HG03520 (cell line): ENCODE measurements around the gene MDGA2.
"Not testable (repeated sequence)": the region's sequence is repeated elsewhere in the genome, so short reads cannot be mapped to it uniquely, and the experiment has no call there.

Source experiments
- ATAC-seq: cut with Tn5 transposase; IDR thresholded peaks from one replicate; pipeline ENCODE4 v1.9.1; 2021; ENCODE audit warnings: mild to moderate bottlenecking, moderate library complexity; ENCODE audit not compliant: unreplicated experiment

MDGA2 gene

DNA sequence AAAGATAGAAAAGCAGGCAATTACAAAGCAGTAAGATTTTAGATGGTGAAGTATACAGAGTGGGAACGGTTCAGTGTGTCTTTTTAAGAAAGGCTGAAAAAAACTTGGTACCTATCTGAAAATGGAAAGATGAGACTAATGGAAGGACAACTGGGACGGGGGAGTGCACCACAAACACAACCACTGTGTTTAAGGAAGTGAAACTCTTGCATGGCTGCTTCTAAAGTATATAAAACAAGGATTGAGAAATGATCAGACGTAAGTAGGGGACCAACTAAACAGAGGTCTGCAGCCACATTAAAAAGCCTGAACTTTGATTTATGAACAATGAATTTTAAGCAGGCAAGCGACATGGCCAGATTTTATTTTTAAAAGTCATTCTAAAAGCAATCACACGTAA lies 328.6 kb downstream of the MDGA2 start:
- no peak for ATAC-seq

DNA sequence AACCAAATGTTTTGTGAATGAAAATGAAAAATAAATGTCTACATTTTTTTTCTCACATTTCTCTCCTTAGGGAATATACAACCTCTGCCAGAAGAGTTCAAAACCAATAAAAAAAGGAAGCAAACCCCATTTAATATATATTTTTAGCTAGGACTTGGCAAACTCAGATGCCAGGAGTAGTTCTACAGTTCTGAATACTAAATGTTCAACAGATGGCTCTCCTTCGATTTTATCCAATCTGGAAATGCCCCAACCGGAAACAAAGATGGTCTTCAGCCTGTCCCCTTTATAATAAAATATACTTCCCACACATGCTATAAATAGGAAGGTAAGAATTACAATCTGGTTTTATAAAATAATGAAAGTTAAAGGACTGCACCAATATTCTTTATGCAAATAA lies 330.4 kb downstream of the MDGA2 start:
- ATAC-seq = no peak

DNA sequence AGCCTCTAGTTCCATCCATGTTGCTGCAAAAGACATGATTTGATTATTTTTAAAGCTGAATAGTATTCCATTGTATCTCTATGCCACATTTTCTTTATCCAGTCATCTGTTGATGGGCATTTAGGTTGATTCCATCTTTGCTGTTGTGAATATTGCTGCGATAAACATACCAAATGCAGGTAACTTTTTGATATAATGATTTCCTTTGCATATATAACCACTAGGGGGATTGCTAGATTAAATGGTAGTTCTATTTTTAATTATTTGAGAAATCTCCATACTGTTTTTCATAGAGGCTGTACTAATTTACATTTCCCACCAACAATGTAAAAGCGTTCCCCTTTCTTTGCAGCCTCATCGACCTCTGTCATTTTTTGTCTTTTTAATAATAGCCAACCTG lies 342.5 kb downstream of the MDGA2 start:
- no peak for ATAC-seq

DNA sequence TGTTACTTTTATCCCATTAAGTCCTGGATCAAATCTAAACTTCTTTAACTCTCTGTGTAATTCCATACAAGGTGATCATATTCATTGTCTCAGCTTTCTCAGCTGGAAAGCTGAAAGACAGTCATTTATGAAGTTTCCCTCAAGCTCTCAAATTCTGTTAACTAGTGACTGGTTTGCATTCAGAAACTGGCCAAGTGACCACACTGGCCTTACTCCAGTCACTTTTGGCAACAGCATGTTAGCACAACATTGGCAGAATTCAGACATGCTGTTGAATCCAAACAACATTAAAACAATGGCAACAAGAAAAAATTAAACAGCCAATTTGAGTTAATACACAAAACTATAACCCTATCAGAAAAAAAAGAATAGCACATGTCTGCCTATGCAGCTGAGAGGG lies 343.3 kb downstream of the MDGA2 start:
- no peak for ATAC-seq

DNA sequence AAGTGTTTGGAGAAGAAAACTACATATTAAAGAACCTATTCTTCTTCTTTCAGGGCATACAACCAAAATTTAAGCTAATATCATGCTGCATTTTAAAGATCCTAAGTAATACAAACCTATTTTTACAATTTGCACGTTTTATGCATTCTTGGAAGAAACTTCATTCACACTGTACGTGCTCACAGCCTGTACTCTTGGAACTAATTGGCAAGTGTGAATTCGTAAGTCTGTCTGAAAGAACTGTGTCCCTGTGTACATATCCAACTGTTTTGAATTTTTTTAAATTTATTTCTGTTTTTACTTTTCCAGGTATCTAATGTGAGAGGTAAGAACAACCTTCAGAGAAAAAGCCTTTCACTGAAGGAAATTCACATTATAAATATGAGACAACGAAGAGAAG lies 347.0 kb downstream of the MDGA2 start:
- ATAC-seq = no peak

DNA sequence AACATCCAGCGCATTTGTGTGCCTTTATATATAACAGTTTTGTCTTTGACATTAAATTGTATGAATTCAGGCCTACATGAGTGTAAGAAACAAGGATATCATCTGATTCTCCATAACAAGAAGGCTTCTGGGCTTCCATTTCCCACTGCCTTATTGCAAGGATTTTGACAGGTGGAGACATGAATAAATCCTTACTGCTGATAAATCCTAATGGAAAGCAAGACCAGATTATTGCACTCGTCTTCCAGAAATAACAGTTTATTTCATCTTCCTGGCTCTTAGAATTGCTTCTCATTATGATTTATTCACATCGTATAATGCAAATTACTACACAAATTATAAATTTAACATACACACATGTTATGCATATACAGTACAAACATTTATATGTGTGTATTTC lies 348.1 kb downstream of the MDGA2 start:
- ATAC-seq = no peak

DNA sequence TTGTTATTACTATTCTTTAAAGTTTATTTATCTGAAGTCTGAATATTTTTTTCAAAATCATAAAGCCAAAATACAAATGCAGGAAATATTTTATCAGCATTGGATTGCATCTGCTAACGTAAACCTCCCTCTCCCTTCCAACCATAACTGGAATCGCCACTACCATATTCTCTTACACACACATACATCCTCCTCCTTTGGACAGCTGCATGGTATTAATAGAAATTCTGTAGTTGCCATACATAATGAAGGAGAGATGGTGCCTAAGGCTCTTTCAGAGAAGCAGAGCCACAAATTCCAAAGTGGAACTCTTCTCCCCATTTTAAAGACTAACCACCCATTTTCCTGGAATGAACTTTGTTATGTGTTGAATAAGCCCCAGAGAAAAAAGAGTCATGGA lies 352.7 kb downstream of the MDGA2 start:
- no peak for ATAC-seq

DNA sequence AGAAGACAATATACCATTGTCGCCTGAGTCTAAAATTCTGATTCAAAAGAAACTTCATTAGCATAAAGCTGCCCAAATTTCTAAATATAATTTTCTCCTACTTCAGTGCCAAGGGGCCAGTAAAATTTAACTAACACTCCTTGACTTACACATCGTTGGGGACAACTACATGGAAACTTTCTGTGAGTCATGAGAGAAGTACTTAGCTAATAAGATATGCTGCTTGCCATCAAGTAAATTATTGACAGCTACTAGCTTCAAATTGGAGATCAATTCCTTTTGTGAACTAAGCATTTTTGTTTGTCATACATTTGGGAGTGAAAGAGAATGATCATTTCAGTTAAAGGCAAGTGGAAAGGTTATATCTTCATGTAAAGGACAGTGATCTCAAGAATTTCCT lies 373.3 kb downstream of the MDGA2 start:
- no peak for ATAC-seq

DNA sequence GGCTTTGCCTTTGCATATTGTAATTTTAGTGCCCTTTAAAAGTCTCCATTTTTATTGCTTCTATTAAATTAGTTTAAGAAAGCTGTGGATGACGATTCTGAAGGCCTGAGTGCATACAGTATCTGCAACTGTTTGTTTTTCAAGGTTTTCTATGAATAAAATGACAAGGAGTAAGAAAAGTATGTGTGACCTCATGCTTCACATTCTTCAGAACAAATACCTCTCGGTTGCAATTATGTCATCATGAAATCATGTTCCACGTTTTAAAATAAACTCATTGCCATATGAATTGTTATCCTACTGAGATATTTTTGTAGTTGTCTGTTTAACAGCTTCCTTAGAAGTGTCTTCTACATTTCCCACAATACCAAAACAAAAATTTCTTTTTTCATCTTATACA lies 374.6 kb downstream of the MDGA2 start:
- ATAC-seq = no peak

DNA sequence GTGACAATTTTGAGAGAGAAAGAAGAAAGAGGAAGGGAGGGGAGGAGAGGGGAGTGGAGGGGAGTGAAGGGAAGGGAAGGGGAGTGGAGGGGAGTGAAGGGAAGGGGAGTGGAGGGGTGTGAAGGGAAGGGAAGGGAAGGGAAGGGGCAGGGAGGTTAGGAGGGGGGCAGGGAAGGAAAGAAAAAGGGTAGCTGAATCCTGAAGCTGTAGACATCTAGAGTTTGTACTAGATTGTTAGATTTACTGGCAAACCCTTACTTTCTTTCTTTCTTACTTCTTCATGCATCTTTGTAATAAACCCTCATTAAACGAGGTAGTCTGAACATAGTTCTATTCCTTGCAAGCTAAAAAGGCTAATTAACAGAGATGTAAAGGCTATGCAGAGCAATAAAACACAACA lies 378.0 kb downstream of the MDGA2 start:
- no peak for ATAC-seq

DNA sequence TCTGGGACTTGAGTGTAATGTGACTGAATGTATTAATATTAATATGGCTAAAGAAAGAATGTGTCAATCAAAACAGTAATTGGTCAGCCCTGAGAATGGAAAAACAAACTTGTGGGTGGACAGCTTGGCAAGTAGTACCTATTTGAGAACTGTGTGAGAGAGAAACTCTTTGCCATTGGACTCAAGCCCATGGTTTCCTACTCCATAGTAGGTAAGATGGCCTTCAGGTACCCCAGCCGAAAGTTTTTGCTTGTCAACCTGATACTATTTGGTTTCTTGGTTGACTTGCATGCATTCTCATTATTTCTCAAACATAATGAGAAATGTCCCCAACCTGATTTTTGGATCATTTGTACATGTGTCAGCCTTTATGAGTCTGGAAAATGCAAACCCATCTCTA lies 391.1 kb downstream of the MDGA2 start:
- ATAC-seq = no peak

DNA sequence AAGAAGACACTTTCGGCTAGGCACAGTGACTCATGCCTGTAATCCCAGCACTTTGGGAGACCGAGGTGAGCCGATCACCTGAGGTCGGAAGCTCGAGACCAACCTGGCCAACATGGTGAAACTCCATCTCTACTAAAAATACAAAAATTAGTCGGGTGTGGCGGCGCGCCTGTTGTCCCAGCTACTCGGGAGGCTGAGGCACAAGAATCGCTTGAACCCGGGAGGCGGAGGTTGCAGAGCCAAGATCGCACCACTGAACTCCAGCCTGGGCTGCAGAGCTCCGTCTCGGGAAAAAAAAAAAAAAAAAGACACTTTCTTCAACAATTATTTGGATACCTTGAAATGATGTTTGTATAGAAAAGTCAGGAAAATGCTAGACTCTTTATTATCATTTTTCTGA lies 393.6 kb downstream of the MDGA2 start:
- not testable (repeated sequence) for ATAC-seq

DNA sequence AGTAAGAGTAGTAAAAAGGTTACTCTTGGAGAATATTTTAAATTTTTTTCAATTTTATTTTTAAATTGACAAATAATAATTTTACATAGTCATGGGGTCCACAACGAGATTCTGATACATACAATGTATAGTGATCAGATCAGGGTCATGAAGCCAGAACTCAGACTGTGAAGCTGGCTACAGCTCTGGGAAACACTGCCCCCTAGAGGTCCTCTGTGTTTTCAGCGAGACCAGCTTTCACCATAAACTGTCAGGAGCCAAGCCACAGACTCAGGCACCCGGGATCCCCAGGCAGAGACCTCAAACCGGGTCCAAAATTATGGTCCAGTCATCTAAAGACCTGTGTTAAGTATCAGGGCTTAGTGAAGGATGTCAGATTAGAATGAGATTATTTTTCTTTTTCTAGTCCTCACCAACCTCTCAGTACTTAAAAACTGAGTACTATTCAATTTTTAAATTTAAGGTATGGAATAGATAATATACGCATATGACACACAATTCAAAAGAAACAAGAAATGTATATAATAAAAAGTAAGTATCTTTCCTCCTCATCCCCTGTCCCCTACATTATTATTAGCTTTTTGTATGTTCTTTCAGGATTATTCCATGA lies 397.1 kb downstream of the MDGA2 start:
- ATAC-seq = no peak

DNA sequence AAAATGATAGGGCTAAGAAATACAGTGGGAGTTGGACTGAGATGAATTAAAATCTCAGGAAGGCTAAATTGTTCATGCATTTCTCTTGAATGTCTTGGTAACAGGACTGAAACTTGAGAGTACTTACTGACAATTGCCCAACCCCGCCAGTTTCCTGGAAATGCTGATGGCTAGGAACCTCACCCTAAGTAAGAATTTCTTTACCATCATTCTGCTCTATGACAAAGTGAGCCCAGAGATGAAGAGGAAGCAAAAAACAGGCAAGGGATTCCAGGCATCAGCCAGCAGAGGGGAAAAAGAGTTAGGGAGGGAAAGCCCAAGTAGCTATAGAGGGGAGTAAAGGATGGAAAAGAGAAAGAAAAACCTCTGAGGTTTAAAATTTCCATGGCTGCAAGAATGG lies 397.7 kb downstream of the MDGA2 start:
- no peak for ATAC-seq

DNA sequence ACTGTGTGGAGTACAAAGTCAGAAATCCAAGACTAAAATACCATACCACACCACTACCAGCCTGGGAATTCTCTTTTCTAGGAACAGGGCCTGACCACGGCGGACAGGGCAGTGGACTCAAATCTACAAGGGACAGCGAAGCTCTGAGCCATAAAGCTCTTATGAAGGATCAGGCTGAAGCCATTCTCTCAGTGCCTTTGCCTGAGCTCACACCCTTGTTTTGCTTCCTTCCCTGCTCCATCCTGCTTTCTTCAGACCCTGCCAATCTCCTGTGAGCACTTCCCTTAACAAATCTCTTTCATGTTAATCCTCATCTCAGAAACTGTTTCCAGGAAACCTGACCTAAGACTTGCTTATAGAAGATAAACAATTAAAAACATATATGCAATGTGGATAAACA lies 398.5 kb downstream of the MDGA2 start:
- no peak for ATAC-seq

DNA sequence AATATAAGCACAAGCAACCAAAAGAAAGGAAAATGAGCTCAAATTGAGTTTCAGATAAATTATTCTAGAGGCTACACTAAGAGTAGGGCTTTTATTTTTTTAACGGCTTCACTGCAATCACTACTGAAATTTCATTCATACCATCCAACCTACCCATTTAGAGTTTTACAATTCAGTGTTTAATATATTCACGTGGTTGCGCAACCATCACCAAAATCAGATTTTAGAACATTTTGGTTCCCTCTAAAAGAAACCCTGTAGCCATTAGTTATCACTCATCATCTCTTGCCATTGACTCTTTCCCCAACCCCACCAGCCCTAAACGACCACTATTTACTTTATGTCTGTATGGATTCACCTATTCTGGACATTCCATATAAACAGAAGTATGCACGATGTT lies 401.5 kb downstream of the MDGA2 start:
- no peak for ATAC-seq

DNA sequence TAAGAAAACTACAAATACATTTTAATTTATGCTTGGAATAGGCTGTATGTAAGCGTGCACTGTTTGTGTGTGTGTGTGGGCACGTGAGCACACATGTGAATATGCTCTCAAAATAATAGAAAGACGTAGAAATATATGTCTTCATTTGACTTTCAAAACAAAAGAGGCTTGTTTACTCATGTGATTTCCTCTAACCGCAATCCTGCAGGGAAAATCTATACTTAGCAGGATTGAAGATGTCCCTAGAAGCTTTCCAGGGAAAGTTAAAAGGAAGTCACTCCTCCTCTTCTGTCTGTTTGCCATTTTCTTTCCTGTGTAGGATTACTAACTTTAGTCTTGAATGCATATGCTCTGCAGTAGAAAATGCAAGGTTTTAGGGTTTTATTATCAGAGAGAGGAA lies 404.7 kb downstream of the MDGA2 start:
- no peak for ATAC-seq

DNA sequence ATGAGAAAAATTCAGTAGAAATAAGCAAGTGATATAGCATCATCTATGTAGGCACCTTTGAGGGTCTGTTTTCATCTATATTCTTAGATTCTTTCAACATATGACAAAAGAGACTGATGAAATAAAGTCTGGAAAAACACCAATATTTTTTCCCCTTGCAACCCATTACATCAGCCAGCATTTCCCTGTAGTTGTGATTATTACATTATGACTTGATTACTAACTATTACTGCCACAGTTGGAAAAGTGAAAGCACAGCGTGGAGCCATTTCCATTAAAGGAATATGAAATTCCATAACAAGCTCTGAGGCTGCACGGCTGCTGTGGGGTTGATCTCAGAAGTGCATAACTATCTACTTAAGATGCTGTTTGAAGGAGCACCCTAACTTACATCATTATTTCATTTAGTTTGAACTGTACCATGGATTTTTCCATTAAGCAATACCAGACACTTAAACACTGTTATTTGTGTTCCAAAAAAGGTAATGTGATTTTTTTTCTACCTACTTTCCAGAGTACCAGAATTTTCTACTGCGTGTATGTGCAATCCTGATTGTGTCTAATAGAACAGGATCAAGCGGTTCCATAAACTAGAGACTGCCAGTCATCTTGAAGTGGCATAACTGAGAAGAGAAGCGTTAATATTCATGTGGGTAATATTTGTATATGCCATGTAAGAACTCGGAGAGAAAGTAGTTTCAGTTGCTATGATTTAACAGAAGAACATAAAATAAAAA lies 405.5 kb downstream of the MDGA2 start:
- ATAC-seq = no peak

DNA sequence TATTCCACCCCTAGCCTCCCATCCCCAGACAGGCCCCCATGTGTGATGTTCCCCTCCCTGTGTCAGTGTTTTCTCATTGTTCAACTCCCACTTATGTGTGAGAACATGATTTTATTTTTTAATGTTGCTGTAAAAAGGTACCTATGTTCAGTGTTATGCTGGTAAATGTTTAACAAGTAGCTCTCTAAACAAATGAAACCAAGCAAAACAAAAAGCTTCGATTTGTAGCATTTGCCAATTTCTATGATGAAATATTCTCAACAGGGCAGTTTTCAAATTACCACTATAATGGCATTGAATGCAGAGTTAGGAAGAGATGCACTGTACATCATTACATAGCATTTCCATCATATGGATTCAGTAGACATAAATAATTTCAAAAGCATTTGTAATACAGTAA lies 410.6 kb downstream of the MDGA2 start:
- ATAC-seq = no peak

DNA sequence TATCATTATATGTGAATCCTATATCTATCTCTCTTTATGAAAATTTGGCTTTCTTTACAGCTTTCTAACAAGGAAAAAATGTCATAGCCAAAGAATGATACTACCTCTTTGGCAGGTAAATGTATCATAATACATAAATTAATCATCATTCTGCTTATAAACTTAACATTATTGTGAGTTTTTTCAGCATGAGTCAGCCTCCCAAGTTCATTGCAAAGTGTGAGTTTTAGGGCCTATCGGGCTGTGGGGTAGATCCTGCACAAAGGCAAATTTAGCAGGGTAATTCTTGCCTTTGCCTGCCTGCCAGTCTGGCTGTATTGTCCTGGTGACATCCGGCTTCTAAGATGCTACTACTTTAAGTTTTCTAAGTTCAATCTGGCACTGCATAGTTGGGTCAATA lies 412.6 kb downstream of the MDGA2 start:
- ATAC-seq = no peak

DNA sequence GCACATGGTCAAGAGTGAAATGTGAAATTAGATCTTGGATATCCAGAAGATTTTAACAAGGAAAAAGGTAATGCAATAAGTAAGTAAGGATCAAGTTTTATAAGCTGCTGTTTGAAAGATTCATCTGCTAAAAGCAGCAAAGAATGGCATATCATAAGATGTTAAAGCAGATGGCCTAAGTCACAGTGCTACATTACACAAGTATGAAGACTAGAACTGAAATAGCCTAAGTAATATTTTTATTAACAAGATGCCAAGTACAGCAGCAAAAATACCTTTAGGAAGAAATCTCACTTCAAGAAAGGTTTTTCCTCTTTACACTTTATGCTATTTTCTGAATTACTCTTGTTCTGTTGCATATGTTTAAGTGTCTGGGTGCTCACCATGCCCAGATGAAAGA lies 414.1 kb downstream of the MDGA2 start:
- no peak for ATAC-seq

DNA sequence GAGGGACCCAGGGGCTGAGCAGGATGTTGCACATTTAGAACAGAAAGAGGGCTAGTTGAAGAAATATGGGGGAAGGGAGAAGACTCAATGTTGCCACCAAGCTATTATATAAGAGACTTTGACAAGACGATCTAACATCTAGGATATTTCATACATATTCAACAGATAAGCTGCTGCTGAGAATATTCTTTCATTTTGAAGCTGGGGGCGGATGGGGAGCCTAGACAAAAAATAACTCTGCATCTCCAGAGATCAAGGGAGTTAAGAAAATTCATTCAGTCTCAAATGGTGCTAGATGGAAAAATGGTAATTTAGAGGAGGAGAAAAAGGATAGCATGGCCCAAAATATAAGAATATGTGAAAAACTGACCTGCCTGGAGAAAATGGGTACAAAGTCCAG lies 415.6 kb downstream of the MDGA2 start:
- ATAC-seq = no peak

DNA sequence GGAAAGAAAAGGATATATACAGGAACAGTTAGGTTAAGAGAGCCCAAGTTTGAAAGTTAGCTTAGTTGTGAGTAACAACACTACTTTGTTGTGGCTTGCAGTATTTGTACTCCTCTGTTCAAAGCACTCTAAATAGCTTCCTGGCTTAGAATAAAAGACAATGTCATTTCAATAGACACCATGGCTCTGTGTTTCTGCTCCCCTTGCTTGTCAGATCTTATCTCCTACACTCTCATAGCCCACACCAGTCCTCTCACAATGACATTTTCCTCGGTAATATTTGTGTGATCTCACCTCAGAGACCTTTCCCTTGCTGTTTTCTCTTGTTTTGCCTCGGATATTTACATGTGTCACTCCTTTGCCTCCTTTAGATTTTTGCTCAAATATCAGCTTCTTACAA lies 418.4 kb downstream of the MDGA2 start:
- no peak for ATAC-seq
